GM18502 (cell line): Measurements from ENCODE around the gene BCAS4.

Experiments used
- ATAC-seq: cut with Tn5 transposase; IDR thresholded peaks from one replicate; pipeline ENCODE4 v1.9.1; 2021; ENCODE audit warnings: mild to moderate bottlenecking; ENCODE audit not compliant: unreplicated experiment, poor library complexity

The BCAS4 gene

DNA sequence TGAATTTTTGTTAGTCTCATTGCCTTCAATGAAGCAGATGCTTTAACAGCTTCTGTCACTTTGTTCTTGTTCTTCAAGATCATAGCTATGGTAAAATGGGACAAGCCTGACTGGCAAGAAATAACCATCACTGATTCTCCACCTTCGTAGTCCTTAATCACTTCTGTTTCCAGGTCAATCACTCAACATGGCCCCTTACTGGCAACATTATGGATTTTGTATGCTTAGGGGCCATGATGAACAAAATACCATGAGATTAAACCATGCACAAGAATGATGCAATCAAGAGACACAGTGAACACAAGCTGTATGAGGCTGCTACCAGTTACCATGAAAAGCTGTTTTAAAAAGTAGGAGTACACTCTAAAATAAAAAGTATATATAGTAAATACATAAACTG, 103.6 kb downstream of the BCAS4 start:
- ATAC-seq: no peak

DNA sequence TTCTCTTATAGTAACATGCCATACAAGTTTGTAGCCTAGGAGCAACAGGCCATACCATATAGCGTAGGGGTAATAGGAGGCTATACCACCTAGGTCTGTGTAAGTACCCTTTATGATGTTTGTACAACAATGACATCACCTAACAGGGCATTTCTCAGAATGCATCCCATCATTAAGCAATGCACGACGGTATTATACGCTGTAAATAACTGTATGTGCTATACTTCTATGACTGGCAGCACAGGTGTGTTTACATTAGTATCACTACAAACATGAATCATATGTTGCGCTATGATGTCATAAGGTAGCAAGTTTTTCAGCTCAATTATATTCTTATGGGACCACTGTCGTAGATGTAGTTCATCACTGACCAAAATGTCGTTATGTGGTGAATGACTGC, 105.4 kb downstream of the BCAS4 start:
- no peak for ATAC-seq

DNA sequence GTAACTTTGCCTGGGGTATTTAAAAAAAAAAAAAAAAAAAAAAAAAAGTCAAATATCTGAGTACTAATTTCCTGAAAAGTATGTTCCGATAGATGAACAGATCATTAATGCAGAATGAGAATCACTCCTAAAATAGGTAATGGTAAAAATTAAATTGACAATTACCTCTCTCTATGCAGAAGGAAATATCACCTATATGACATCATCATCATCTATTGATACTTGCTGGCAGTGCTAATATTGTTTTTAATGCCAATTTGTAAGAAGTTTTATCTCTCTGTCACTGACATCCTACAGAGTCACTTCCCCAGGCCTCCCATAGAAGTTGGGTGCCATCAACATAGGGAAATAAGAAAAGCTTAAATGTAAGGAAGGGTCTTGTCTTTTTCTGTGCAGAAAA, 106.4 kb downstream of the BCAS4 start:
- ATAC-seq: no peak

DNA sequence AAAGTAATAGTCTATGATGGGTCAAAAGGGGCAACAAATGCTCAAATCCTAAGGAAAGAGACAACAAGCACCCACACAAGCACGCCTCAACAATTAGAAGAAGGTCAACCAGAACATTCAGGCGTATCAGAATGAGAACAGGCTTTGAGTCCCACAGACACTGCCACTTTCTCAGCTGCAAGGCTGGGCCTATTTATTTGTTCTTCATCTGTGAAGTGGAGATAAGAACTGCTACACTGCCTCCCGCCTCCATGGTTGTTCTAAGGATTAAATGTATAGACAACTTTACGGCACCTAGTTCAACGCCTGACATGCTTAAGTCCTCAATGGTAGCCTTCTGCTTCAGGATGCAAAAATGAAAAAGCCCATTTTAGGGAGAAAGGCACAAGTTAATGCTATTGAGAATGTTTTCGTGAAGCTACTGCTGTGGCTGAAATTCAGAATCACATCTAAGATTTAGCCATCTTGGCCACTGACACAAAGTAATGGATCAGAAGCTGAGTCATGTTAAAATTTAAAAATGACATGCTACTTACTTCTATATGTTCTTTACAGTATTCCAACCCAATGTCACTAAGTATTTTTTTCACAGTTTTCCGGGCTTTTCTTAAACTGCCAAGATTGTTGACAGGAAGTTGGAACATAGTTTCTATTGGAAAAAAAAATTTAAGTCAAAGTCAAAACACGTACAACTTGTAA, 108.6 kb downstream of the BCAS4 start:
- no peak for ATAC-seq

DNA sequence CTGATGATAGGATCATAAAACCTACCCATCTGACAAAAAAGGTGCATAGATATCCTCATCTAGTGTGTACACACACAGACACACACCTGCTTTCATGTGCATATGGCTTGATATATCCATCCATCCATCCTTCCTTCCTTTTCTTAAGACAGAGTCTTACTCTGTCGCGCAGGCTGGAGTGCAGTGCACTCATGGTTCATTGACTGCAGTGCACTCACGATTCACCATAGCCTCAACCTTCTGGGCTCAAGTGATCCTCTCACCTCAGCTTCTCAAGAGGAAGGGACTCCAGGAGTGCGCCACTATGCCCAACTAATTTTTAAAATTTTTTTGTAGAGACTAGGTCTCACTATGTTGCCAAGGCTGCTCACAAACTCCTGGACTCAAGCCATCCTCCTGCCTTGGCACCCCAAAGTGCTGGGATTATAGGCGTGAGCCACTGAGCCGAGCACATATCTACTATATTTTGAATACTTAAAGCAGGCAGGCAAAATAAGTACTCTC, 109.3 kb downstream of the BCAS4 start:
- ATAC-seq: no peak

DNA sequence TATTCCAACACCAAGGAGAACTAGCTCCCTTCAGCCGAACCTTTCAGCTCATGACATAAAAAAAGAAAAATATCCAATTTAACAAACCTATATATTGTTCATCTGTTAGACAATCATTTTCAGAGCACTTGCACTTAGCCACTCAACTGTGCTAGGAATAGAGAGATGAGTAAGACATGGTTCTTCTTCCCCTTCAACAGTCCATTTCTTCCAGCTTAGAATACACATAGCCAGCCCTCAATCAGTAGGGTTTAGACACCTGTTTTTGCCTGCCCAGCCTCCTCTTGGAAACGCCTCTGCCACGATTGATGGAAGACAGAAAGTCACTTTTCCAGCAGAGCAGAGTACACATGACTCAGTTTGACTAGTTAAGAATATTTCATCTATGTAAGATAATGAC, 114.6 kb downstream of the BCAS4 start:
- ATAC-seq: no peak

DNA sequence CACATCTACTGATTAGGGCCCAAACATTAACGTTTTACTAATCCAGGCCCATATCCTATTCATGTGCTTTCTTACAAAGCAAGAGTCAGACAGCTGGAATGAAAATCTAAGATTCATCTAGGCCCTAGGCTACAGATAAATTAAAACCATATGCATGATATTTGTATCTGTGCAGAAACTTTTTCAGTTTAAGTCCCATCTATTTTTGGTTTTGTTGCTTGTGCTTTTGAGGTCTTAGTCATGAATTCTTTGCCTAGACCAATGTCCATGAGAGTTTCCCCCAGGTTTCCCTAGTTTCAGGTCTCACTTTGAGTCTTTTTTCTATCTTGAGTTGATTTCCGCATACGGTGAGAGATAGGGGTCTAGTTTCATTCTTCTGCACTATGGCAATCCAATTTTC, 116.2 kb downstream of the BCAS4 start:
- no peak for ATAC-seq

DNA sequence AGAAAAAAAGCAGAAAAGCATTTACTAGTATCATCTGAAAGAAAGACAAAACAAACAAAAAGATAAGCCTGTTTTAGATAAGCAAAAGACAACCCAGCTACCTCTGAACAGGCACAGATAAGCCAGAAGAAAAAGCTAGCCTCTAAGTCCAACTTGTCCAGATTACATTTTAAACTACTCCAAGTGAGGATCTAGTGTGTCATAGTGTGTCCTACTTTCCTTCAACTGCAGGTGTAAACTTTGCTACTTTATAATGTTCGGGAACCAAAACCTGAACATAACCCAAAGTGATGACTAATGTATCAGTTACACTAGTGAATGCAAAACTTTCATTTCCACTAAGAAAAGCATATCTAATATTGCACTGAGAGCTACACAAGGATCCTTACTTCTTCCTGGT, 116.9 kb downstream of the BCAS4 start:
- ATAC-seq: peak; percentile 59

DNA sequence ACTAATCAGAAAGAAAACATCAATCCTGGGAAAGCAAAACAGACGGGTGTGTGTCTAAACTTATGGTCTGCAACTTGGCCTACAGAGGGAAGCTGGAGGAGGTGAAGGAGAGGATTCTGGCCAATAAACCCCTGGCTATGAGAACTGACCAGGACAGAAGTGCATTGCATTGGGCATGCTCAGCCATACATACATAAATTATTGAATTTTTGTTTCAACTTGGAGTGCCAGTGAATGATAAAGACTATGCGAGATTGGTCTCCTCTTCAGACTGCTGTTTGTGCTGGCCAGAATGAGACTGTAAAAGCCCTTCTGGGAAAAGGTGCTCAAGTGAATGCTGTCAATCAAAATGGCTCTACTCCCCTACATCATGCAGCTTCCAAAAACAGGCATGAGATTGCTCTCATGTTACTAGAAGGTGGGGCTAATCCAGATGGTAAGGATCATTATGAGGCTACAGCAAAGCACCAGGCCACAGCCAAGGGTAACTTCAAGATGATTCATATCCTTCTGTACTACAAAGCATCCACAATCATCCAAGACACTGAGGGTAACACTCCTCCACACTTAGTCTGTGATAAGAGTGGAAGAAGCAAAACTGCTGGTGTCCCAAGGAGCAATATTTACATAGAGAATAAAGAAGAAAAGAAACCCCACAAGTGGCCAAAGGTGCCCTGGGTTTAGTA, 119.0 kb downstream of the BCAS4 start:
- ATAC-seq: no peak

DNA sequence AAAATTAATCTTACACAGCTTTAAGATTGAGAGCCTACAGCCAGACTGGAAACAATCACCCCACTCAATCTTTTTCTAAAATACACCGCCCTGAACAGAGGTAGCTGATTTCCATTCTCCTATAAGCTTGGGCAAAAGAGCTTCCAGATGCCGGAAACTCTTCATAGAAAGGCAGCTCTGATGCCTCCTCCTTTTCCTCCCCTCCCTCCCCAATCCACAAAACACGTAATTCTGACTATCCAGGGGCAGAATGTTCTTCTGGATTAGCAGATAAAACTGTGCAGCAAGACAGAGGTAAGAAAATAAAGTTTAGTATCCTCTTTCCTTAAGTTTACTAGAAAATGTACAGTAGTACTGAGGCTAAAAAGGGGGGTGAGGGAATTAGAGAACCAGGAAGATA, 120.6 kb downstream of the BCAS4 start:
- ATAC-seq: no peak

DNA sequence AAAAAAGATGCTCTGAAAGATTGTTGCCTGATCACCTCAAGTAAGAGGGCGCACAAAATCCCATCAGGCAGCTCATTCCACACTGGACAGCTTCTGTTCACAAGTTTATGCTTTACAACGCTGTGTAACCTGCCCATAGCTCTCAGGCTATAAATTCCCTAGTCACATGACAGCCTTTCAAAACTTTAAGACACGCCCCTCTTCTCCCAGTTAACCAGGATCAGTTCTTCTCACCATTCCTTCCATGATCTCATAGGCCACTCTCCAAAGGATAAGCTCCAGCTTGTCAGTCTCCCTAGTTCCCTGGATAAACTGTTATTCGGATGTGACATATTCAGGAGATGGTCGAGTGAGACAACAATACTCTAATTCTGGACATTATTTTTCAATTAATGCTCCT, 121.4 kb downstream of the BCAS4 start:
- no peak for ATAC-seq

DNA sequence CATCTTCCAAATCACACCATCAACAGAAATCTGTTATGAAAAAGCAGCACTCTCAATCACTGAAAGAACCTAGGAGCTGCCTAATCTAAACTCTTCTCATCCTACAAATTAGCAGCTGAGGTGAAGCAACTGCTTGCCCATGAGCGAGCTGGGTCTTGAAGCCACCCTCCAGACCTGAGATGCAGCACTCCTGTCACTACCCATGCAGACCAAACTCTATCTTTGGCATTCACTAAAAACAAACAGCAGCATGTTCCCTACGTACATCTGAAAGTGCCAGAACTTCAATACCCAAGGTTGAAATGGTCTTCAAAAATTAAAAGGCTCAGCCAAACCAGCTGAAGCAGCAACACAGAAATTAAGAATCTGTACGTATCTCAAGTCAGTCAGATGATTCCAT, 122.1 kb downstream of the BCAS4 start:
- no peak for ATAC-seq

DNA sequence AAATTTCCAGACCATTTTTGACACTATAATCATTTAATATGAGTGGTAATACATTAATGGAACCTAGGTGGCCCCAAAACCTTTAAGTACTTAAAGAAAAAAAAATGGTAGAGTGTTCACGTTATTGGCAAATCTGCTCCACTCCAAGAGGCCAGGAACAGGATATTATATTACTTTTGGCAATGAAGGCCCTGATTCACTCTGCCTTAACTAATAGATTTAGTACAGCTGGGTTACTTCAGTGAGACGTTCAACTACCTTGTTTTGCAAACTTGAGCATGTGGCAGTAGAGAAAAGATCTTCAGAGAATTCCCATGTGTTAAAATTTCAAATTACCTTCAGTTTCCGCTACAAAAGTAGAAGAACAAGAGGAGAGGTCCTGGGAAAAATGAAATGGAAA, 123.5 kb downstream of the BCAS4 start:
- ATAC-seq: no peak

DNA sequence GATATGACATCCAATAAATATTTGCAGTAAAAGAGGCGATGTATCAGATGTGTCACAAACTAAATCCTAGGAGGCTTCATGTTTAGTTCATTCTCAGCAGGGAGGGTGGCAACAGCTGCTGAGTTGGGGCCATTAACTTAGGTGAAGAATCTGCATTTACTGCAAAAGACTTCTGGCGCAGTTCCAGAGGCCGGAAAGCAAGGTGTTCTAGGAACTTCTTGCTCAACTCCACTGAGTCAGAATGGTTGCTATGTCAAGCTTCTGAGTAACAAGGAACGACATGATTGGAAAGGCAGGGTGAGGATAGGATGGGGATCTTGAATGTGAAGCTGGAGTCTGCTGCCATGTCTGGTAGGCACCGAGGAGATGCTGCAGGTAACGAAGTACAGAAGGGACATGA, 124.7 kb downstream of the BCAS4 start:
- no peak for ATAC-seq

DNA sequence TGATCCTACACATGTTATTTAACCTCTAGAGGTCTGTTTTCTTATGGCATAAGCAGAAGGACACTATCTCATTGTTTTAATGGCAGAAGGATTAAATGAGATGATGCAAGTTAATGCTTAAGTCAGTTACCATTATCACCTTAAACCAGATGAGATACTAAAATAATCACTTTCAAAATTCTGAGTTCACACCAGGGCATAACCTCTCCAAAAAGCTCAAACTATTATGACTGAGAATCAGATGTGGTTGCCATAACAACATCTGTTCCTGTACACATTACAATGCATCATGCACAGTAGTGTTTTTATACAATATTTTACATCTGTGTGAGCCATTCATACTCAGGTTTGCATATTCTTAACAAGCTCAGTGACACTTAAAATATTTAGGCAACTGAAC, 126.1 kb downstream of the BCAS4 start:
- ATAC-seq: no peak

DNA sequence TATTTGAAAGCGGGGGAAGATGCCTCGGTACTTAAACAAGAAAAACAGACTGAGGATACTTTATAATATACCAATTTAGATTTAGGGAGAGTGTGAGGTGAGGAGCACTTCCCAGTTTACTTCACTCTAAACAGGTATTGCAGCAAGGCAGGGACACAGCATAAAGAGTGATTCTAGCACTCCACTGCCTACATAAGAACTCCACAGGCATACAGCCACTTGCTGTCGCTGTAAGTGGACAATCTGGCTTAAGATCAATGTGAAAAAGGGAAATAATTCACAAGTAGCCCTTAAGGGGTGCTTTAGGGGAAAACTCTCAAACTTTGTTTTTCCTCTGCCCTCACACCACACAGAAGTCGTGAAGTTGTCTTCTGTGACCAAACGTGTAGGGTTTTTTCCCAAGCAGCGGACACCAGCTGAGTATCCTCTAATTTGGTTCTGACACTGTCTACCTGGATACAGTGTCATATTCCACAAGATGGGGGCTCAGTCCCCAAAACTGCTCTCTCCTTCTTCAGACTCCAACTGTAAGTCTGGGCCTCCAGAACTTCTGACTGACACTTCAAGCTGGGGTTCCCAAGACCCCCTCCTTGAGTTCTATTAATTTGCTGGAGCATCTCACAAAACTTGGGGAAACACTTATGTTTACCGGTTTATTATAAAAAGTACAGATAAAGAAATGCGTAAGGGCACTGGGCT, 127.1 kb downstream of the BCAS4 start:
- no peak for ATAC-seq

DNA sequence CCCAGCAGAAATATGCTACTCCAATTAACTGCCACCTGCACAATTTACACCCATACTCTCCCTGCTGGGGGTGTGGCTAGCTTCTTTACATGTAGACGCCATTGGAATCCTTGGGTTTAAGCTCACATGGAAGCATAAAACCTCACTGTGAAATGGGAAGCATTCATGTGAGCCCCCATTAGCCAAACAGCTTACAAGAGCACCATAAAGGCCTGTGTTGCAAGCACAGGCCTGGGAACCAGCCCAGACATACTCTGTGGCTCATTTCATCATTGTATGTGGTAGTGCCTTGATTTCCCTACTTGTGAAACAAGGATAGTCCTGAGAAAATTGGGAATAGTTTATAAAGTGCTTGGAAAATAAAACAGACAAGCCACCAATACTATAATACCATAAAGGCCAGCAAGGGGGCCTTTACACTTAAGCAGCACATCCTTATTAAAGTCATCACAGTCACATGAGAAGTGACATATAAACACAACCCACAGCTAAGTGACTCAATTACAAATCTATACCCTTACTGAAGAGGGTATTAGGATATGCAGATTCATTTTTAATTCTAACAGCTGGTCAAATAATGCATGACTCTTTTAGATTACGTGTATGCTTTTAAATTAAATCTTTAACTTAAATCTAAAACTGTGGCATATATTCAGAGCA, 129.5 kb downstream of the BCAS4 start:
- no peak for ATAC-seq

DNA sequence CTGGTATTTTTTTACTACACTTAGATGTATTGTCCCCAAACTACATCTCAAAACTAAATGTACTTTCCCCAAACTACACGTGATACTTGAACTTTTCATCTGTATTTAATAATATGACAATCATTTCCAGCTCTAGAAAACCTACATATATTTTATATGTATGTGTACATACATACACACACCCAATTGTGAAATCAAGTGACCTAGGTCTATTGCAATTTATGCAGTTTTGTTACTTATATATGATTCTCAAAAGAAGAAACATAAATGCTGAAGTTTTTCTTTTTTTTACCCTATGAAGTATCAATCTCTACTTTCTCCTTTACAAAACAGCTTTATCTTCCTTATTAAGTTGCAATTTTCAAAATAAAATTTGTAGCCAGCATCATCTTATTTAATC, 131.7 kb downstream of the BCAS4 start:
- no peak for ATAC-seq
